Putamen (tissue), 1 donor: ENCODE results near the gene CAPN5.
A peak's percentile ranks its signal among the peaks of the same experiment; 100 is the strongest.

Experiments used
- DNase-seq: peaks from one replicate; pipeline ENCODE4 v3.0.0-alpha.2; 2016; ENCODE audit warnings: low spot score

The CAPN5 gene

DNA sequence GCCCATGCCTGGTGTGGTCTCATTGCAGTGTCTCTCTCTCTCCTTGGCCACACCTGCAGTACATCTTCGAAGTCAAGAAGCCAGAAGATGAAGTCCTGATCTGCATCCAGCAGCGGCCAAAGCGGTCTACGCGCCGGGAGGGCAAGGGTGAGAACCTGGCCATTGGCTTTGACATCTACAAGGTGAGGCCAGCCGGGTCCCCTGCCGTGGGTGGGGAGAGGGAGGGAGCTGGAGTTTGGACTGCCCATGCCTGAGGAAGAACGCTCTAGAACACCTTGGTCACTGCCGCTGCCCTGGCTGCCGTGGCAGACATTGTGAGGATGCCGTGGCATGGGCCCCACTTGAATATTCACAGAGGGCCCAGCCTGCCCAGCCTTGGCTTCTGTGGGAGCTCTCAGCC, 52.2 kb downstream of the CAPN5 start:
- no peak for DNase-seq

DNA sequence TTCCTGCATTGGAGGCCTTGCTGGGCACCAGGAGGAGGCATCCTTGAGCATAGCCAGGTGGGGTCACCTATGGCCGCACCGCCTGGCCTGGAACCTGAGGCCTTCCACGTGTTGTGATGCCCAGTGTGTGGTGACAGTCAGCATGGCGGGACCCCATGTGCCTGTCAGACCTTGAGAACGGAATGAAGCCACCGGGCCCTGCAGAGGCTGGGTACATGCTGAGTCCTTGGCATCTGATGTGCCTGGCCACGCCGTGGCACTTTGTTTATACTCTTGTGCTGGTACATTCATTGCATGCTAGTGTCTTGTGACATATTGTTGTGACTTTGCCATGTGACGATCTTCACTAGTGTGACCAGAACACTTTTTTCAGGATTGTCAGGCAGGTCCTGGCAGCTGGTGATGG, 52.8 kb downstream of the CAPN5 start:
- no peak for DNase-seq

DNA sequence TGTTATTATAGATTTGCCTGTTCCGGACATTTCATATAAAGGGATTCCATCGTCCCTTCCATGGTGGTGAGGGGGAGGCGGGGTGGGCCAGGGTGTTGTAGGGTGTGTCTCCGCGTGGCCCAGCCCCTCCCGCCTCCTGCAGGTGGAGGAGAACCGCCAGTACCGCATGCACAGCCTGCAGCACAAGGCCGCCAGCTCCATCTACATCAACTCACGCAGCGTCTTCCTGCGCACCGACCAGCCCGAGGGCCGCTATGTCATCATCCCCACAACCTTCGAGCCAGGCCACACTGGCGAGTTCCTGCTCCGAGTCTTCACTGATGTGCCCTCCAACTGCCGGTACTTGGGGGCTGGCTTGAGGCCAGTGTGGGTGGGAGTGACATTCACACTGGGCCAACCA, 53.8 kb downstream of the CAPN5 start:
- DNase-seq, result no peak

DNA sequence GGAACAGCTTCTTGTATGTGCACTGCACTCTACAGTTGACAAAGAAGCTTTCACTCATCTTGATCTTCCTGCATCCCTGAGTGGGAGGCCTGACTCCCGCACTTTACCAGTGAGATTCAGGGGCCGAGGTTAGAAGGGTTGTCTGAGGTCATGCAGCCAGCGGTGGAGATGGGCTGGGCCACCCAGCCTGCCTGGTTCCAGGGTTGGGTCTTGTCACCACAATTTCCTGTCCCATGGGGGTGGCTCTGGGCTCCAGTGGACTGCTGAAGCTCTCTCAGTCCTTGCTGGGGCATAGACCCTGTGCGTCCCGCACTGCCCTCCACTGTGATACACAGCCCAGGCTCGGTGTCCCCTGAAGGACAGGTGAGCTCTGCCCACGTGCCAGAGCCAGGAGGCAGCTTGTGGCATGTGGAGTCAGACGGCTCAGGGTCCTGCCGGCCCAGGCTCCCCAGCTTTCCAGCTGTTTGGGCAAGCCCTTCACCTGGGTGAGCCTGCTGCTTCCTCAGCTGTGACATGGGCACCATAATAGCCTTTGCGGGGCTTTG, 54.4 kb downstream of the CAPN5 start:
- no peak for DNase-seq

DNA sequence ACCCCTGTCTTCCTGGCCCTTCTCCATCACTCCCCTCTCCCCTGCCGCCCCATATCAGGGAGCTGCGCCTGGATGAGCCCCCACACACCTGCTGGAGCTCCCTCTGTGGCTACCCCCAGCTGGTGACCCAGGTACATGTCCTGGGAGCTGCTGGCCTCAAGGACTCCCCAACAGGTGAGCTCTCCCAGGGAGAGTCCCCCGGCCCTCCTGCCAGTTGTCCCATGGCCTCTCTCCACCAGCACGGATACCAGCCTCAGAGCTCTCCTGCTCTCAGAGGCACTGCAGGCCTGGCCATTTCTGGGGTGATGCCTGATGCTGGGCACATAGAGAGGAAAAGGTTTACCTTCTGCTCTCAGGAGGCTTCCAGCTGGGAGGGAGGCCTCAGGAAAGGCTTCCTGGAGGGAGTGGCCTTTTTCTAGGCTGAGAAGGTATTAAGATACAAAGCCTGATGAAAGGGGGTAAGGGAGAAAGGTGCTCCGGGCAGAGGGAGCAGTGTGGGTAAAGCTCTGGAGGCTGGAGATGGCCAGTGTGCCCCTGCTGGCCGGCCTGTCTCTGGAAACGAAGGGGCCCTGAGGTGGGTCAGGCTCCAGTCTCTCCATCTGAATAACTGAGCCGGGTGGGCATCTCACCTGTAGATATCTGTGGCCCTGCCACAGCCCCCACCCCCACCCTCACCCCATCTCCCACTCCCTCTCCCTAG, 55.3 kb downstream of the CAPN5 start:
- DNase-seq, result no peak

DNA sequence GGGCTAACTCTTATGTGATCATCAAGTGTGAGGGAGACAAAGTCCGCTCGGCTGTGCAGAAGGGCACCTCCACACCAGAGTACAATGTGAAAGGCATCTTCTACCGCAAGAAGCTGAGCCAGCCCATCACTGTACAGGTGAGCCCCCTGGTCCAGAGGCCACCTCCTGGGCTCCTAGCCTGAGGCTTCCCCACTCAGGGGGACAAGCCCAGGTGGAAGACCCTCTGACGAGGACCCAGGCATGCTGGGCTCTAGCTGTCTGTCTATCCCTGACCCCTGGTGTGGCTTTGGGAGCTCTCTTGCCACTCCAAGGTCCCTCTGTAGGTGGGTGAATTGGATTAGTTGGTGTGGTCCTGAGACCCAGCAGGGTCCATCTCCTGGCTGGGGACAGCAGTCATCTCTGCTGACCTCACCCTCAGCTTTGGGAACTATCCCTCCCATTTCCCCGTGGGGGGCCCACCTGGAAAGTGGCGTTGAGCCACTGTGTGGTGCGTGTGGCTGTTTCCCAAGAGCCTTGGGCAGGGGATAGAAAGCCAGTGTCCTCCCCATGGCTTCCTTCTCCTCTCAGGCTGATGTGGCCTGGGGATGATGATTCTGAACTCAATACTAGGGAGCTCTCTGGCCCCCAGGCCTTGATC, 55.9 kb downstream of the CAPN5 start:
- DNase-seq, result no peak

DNA sequence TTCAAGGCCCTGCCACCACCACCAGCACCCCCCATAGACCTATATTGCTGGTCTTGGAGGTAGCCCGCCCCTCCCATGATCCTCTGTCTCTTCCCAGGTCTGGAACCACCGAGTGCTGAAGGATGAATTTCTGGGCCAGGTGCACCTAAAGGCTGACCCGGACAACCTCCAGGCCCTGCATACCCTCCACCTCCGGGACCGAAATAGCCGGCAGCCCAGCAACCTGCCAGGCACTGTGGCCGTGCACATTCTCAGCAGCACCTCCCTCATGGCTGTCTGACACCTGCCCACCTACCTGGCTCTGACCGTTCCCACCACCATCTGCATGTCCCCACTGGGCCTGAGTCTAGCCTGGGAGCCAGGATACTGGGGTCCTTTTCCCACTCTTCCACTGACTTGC, 56.8 kb downstream of the CAPN5 start:
- DNase-seq, result no peak

DNA sequence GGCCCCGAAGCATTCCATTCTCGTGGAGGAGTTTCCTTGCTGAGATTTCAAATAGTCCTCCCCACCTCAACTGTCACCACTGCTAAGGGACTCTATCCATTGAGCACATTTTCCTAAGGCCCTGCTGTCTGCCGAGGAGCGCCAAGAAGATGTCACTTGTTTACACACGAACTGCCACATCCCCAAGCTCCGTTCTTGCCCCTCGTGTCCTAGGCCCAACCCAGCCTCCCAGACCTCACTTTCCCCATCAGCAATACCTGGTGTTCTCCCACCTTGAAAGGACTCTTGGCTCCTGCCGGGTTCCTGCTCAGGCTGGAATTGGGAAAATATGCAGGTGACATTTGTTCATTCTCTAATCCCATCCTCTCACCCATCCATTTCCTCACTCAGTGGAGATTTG, 57.3 kb downstream of the CAPN5 start:
- no peak for DNase-seq

DNA sequence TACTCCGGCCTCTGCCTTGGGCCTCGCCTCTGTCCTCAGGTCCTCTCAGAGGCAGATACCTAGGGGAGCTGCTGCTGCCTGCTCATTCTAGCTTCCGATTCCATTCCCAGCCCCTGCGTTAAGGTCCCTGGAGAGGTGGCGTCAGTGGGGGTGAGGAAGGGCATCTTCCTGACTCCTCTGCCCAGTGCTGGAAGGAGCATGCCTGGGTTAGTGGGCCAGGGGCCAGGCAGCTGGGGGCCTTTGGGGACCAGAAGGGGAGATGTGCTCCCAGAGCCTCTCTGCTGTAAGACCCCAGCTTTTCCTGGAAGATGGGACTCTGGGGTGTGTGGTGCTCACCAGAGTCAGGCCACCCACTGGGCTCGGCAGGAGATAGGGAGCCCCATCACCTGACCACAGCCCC, 57.7 kb downstream of the CAPN5 start:
- DNase-seq, result no peak

DNA sequence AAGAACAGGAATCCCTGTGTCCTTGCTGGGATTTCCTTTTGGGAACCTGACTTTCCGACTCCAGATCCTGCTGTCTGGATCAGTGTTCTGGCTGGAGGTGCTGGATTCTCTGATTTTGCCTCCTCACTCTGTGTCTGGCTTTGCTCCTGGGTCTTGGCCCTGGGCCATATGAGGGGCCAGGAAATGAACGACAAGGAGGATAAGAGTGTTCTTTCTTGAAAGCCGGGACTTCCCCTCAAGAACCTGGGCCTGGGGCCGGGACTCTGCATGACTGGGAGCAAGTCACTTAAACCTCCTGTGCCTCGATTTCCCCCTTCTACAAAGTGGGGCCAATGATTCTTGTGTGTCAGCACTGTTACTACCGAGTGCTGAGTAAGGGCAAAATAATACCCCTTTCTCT, 58.4 kb downstream of the CAPN5 start:
- no peak for DNase-seq

DNA sequence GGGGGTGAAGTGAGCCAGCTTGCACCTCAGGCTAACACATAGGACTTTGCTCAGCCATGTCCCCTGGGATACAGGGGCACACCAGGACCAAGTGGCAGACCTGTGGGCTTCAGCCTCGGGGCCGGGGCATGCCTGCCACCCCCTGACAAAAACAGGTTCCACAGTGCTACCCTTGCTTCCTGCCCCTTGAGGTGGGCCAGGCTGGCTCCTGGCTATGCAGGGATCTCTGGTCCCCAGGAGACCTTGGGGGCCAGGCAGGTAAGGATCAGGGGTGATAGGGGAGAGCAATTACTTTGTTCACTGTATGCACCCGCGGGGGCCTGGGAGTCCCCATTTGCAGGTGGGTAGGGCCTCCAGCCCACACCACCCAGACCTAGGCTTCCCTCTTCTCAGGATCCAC, 58.9 kb downstream of the CAPN5 start:
- no peak for DNase-seq

DNA sequence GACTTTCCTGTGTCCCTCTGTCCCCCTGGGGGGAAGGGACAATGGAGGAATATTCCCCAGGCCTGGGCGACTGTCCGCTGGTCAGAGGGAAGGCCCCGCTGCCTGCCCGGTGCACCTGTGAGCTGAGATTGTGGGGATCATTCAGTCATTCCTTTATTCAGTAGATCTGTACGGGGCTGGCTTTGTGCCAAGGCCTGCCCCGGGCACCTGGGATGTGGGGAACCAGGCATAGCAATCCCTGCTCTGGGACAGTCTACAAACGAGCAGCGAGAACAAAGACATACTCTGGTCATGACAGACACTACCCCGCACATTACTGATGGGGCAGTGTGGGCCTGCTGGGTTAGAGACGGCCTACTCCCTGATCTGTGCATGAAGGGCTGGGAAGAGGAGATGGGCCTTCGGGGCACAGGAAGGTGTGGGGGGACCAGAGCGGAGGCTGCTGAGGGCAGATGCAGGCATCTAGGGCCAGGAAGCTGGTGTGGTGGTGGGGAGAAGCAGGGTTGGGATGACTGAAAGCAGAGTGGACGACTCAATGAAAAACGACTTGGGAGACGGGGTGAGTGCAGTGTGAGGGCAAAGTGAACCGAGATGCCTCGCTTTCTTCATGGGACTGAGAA, 59.5 kb downstream of the CAPN5 start:
- no peak for DNase-seq

DNA sequence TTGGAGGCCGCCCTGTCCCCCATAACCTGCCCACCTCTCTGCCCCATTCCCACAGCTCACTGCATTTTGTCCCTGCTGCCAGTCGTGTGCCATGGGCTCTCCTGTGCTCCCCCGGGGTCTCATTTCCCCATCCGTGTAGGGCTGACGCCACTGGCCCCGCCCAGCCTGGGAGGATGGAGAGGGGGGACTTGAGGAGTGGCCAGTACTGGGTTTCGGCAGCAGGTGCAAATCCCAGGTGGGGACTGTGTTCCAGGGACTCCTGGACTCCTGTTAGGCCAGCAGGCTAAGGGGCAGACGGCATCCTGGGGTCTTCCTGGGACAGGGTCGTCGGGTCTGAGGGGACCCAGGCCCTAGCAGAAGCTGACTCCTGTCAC, 60.1 kb downstream of the CAPN5 start:
- no peak for DNase-seq

DNA sequence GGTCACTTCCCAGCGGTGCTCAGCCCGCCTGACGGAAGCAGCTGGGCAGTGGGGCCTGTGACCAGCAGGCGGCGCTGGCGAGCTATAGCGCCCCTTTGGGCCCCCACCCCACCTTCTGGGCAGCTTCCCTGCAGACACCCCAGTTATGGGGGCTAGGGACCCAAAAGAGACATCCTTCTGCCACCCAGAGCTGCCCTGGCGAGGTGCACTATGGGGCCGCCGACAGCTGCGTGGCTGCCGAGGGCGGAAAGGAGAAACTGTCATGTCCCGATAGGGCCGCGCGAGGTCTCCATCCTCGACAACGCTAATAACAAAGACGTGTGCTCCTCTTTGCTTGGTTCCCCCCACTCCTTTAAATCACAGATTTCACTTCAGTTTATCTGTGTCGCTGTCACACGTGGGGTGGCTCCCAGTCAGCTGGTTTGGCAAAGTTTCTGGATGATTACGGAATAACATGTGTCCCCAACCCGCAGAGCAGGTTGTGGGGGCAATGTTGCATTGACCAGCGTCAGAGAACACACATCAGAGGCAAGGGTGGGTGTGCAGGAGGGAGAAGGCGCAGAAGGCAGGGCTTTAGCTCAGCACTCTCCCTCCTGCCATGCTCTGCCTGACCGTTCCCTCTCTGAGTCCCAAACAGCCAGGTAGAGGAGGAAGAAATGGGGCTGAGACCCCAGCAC, 60.6 kb downstream of the CAPN5 start:
- peak; percentile 31 for DNase-seq

DNA sequence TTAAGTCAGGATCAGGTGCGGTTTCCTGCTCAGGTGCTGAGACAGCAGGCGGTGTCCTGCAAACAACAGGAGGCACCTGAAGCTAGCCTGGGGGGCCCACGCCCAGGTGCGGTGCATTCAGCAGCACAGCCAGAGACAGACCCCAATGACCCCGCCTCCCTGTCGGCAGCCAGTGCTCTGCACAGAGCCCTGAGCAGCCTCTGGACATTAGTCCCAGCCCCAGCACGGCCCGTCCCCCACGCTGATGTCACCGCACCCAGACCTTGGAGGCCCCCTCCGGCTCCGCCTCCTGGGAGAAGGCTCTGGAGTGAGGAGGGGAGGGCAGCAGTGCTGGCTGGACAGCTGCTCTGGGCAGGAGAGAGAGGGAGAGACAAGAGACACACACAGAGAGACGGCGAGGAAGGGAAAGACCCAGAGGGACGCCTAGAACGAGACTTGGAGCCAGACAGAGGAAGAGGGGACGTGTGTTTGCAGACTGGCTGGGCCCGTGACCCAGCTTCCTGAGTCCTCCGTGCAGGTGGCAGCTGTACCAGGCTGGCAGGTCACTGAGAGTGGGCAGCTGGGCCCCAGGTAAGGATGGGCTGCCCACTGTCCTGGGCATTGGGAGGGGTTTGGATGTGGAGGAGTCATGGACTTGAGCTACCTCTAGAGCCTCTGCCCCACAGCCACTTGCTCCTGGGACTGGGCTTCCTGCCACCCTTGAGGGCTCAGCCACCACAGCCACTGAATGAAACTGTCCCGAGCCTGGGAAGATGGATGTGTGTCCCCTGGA, 61.3 kb downstream of the CAPN5 start, which contains the start of gene MYO7A:
TSS of gene MYO7A (plus strand) at position 327 of the 772 bp plus-strand sequence. CDS start 2,389 bp downstream, outside the sequence.
- DNase-seq, result peak; percentile 46

DNA sequence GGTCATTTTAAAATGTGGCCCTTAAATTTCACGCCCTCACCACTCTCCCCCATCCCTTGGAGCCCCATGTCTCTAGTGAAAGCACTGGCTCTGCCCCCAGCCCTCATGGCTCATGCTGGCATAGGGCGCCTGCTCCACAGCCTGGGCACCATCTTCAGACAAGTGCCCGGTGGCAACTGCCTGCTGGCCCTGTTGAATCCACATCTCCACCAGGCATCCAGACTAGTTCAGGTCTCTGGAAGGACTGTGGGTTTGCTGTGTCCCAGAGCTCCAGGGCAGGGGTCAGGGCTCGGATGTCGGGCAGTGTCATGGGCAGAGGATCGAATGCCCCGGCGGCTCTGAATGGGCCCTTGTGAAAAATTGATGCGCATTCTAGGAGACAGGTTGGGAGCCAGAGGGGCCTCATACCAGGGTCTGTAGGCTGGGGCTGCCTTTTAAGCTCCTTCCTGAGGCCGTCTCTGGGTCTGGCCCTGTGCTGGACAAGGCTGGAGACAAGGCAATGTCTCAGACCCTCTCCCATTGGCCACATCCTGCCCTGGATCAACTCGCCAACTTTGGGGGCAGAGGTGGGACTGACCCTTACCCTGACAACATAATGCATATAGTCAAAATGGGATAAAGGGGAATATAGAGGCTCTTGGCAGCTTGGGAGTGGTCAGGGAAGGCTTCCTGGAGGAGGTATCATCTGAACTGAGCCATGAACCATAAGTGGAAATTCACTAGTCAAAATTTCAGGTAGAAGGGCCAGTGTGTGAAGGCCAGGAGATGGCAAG, 62.5 kb downstream of the CAPN5 start:
- no peak for DNase-seq

DNA sequence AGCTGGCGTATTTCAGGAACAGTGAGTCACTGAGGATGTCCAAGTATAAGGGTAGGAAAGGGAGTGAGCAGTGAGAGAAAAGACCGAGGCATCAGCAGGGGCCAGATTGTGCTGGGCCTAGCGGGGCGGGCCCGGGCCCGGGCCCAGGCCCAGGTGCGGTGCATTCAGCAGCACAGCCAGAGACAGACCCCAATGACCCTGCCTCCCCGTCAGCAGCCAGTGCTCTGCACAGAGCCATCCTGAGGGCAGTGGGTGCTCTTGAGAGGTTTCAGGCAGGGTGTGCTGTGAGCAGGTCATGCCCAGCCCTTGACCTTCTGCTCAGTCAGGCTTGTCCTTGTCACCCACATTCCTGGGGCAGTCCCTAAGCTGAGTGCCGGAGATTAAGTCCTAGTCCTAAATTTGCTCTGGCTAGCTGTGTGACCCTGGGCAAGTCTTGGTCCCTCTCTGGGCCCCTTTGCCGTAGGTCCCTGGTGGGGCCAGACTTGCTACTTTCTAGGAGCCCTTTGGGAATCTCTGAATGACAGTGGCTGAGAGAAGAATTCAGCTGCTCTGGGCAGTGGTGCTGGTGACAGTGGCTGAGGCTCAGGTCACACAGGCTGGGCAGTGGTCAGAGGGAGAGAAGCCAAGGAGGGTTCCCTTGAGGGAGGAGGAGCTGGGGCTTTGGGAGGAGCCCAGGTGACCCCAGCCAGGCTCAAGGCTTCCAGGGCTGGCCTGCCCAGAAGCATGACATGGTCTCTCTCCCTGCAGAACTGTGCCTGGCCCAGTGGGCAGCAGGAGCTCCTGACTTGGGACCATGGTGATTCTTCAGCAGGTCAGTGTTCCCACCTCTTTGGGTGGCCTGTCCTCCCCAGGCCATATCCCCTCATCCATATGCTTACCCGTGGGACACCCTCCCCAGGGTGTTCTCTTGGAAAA, 63.3 kb downstream of the CAPN5 start:
- no peak for DNase-seq

DNA sequence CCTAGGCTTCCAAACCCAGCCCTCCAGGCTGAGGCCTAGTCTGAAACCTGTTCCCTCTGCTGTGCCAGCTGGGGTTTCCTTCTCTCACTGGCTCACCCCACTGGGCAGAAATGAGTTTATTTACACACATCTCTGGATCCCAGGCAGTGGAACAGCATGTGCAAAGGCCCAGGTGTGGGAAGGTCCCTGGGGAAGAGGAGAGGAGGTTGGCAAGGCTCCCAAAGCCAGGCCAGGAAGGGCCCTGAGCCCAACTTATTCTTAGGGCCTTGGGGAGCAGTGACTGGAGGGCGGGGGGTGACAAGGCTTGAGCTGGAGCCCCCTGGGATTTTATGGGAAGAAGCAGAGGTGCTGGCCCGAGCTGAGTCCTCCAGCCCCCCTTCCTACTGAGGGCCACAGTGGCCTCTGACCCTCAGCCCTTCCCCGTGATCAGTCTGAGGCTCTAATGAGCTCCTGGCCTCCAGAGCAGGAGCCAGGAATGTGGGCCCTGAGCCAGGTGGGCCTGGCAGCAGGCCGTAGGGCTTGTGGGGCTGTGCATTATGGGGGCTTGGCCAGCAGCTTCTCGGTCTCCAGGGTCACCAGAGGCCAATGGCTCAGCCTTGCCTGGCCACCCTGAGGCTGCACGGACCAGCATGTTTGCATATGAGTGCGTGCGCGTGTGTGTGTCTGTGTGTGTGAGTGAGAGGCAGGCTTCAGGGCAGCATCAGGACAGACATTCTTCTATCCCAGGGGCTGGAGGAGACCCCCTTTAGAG, 64.2 kb downstream of the CAPN5 start:
- DNase-seq, result no peak

DNA sequence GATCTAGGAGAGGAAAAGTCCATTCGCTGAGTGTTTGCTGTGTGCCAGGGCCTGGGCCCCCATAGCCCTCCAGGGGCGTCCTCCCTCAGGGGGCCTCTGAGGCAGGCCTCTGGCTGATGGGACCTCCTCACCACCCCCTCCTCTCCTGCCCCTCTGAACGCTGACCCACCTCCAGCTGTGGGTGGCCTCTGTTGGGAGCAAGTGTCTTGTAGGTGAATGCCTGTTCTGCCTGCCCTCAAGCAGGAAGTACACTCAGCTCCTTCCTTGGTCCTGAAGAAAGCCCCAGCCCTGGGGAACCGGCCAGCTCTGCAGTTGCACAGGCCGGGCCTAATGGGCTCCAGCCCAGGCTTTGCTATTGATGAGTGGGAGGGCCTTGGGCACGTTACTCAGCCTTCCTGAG, 64.8 kb downstream of the CAPN5 start:
- no peak for DNase-seq
